IMR-90 (cell line): ENCODE data around the gene CALU. TPM values are rescaled to one million over a fixed set of nuclear protein-coding genes. Genes with fewer than 3 reads are reported as not detected.

Experiments
- ATAC-seq: fragments of 200-7000 bp; cut with Tn5 transposase; 2 replicates; pipeline ENCODE4 v1.9.1; 2020; ENCODE audit warnings: low read depth, mild to moderate bottlenecking, moderate library complexity
- BruUV-seq: library from RNA; stranded (reverse); fragments of 400-500 nt; replicated peaks from 2 replicates; lab custom pipeline; 2021; lab: Mats Ljungman, UMichigan
- CTCF ChIA-PET: fragments of 300-600 bp; formaldehyde crosslinking; extraction: SDS; loops from one replicate; lab custom pipeline; 2021; ENCODE audit warnings: antibody characterized with exemption; lab: Yijun Ruan, JAX
- POLR2A ChIA-PET: fragments of 300-600 bp; sonication (Branson Sonifier 250); formaldehyde crosslinking; loops from one replicate; lab custom pipeline; 2022; ENCODE audit warnings: antibody characterized with exemption; ENCODE audit not compliant: unreplicated experiment; lab: Charles Lee
- DNase-seq: peaks from one replicate; pipeline ENCODE4 v3.0.0; 2013
- H2AFZ ChIP-seq: replicated peaks from 2 replicates; pipeline ENCODE3; 2013; ENCODE audit warnings: low read length, mild to moderate bottlenecking; ENCODE audit not compliant: poor library complexity
- H2AK5ac ChIP-seq: 2 replicates; pipeline ENCODE4 v1.6.1; 2013; ENCODE audit warnings: low read depth, low read length, inconsistent platforms
- H2AK9ac ChIP-seq: replicated peaks from 2 replicates; pipeline ENCODE3; 2013; ENCODE audit warnings: mild to moderate bottlenecking, low read depth, low read length, moderate library complexity; ENCODE audit not compliant: poor library complexity
- H2BK120ac ChIP-seq: 2 replicates; pipeline ENCODE4 v1.6.1; 2013; ENCODE audit warnings: low read depth, low read length, inconsistent platforms
- H2BK15ac ChIP-seq: 3 replicates; pipeline ENCODE4 v1.6.1; 2013; ENCODE audit warnings: low read depth, low read length, inconsistent platforms
- H2BK20ac ChIP-seq: 2 replicates; pipeline ENCODE4 v1.6.1; 2013; ENCODE audit warnings: low read depth, mild to moderate bottlenecking, inconsistent platforms, low read length, moderate library complexity
- H2BK5ac ChIP-seq: 2 replicates; pipeline ENCODE4 v1.6.1; 2013; ENCODE audit warnings: mild to moderate bottlenecking, low read depth, low read length, inconsistent platforms; ENCODE audit not compliant: poor library complexity, severe bottlenecking
- H3K14ac ChIP-seq: replicated peaks from 2 replicates; pipeline ENCODE4 v1.6.1; 2013; ENCODE audit warnings: low read depth, low read length, inconsistent platforms
- H3K18ac ChIP-seq: 2 replicates; pipeline ENCODE4 v1.6.1; 2013; ENCODE audit warnings: low read depth, low read length, control low read depth
- H3K23ac ChIP-seq: 2 replicates; pipeline ENCODE4 v1.6.1; 2013; ENCODE audit warnings: low read depth, low read length, inconsistent platforms
- H3K27ac ChIP-seq: 2 replicates; pipeline ENCODE4 v1.5.1; 2013; ENCODE audit warnings: mild to moderate bottlenecking, control low read depth, low read length; ENCODE audit not compliant: insufficient read depth
- H3K27me3 ChIP-seq: 2 replicates; pipeline ENCODE4 v1.6.1; 2013; ENCODE audit warnings: low read length; ENCODE audit not compliant: control insufficient read depth, insufficient read depth
- H3K36me3 ChIP-seq: 2 replicates; pipeline ENCODE4 v1.6.1; 2013; ENCODE audit warnings: low read length, mixed read lengths; ENCODE audit not compliant: control insufficient read depth, insufficient read depth
- H3K4ac ChIP-seq: 2 replicates; pipeline ENCODE4 v1.6.1; 2013; ENCODE audit warnings: low read depth, low read length, inconsistent platforms
- H3K4me1 ChIP-seq: 2 replicates; pipeline ENCODE4 v1.6.1; 2013; ENCODE audit warnings: low read length, mixed read lengths; ENCODE audit not compliant: control insufficient read depth, insufficient read depth
- H3K4me2 ChIP-seq: 2 replicates; pipeline ENCODE4 v1.6.1; 2013; ENCODE audit warnings: low read depth, mild to moderate bottlenecking, control low read depth, low read length, moderate library complexity
- H3K4me3 ChIP-seq: 2 replicates; pipeline ENCODE4 v1.5.1; 2013; ENCODE audit warnings: low read depth, mild to moderate bottlenecking, control low read depth, low read length, moderate library complexity; ENCODE audit not compliant: insufficient read depth
- H3K56ac ChIP-seq: 2 replicates; pipeline ENCODE4 v1.6.1; 2013; ENCODE audit warnings: low read length, inconsistent platforms; ENCODE audit not compliant: insufficient read depth; ENCODE audit errors: extremely low read depth
- H3K79me1 ChIP-seq, 2 experiments: 2 replicates each; pipeline ENCODE4 v1.6.1; 2013; ENCODE audit warnings: low read length in 2 of 2, inconsistent platforms in 1 of 2, low read depth in 1 of 2
- H3K9ac ChIP-seq: 2 replicates; pipeline ENCODE4 v1.6.1; 2013; ENCODE audit warnings: low read depth, low read length, control low read depth
- H3K9me1 ChIP-seq: 2 replicates; pipeline ENCODE4 v1.6.1; 2013; ENCODE audit warnings: low read length, inconsistent platforms; ENCODE audit not compliant: insufficient read depth
- H3K9me3 ChIP-seq: 2 replicates; pipeline ENCODE4 v1.6.1; 2013; ENCODE audit warnings: low read length; ENCODE audit not compliant: control insufficient read depth, insufficient read depth
- H4K20me1 ChIP-seq: 2 replicates; pipeline ENCODE4 v1.6.1; 2013; ENCODE audit warnings: low read length, inconsistent platforms; ENCODE audit not compliant: insufficient read depth
- H4K5ac ChIP-seq: 2 replicates; pipeline ENCODE4 v1.6.1; 2013; ENCODE audit warnings: mild to moderate bottlenecking, low read depth, low read length, control low read depth
- H4K8ac ChIP-seq, 2 experiments: 2 replicates each; pipeline ENCODE4 v1.6.1; 2013; ENCODE audit warnings: low read depth in 2 of 2, low read length in 2 of 2, control low read depth in 1 of 2, inconsistent platforms in 1 of 2
- H4K91ac ChIP-seq: 2 replicates; pipeline ENCODE4 v1.6.1; 2013; ENCODE audit warnings: low read depth, low read length, inconsistent platforms; ENCODE audit not compliant: insufficient read depth
- BHLHE40 ChIP-seq: fragments of 150-350 bp; IDR thresholded peaks from 2 replicates; pipeline ENCODE4 v1.6.1; 2016; ENCODE audit warnings: mild to moderate bottlenecking, low read depth, low read length
- MAFK ChIP-seq: IDR thresholded peaks from 2 replicates; pipeline ENCODE4 v1.6.1; 2012; ENCODE audit warnings: low read depth, low read length, improper control_type of control experiment
- MXI1 ChIP-seq: IDR thresholded peaks from 2 replicates; pipeline ENCODE4 v1.6.1; 2012; ENCODE audit warnings: low read depth, mild to moderate bottlenecking, low read length, moderate library complexity, borderline replicate concordance
- NFE2L2 ChIP-seq: fragments of 150-350 bp; IDR thresholded peaks from 2 replicates; pipeline ENCODE4 v1.6.1; 2016; ENCODE audit warnings: low read depth, mild to moderate bottlenecking, low read length
- WGBS, 2 experiments: methylation state at CpG; one replicate each; pipeline versions ENCODE4 v1.1.5 to v1.1.7; 2013; ENCODE audit warnings: missing lambda C conversion rate in 2 of 2; ENCODE audit not compliant: insufficient read length in 1 of 2; ENCODE audit errors: extremely low coverage in 2 of 2; 5-methylcytosine and 5-hydroxymethylcytosine counted together
- dilution Hi-C: fragments of 300-500 bp; cut with HindIII; formaldehyde crosslinking; loops from one replicate; pipeline ENCODE4 v1.14.3; 2018; ENCODE audit warnings: low sequenced_read_pairs; ENCODE audit not compliant: unreplicated experiment
- in situ Hi-C: fragments of 300-500 bp; cut with MboI; formaldehyde crosslinking; loops from 3 replicates; pipeline ENCODE4 v1.14.3; 2019; ENCODE audit warnings: low sequenced_read_pairs, inconsistent platforms, mixed read lengths
- intact Hi-C: fragments of 100-400 bp; cut with micrococcal nuclease; formaldehyde crosslinking; loops from 2 replicates; pipeline ENCODE4 v1.10.0; 2022
- polyA plus RNA-seq, 3 experiments: library from polyadenylated mRNA; depleted of rRNA; stranded (reverse); fragments of >200 nt; gene quantifications; 2 replicates each; pipeline ENCODE4 v1.2.3, GENCODE V29; 2012; ENCODE audit warnings: low replicate concordance in 1 of 3
- total RNA-seq: library from RNA; depleted of rRNA; stranded (reverse); fragments of >200 nt; gene quantifications from 2 replicates; pipeline ENCODE4 v1.2.3, GENCODE V29; 2012
- TF ChIP-seq, protein P1 (sequence below): fragments of 150-350 bp; IDR thresholded peaks from 2 replicates; pipeline ENCODE4 v1.6.1; 2017; ENCODE audit warnings: mild to moderate bottlenecking, antibody characterized with exemption, low read length, low read depth

Gene CALU
- total and polyA plus RNA-seq, 2 of the 4 experiments (the other 2 are of a cell fraction): 421 to 525 TPM

DNA sequence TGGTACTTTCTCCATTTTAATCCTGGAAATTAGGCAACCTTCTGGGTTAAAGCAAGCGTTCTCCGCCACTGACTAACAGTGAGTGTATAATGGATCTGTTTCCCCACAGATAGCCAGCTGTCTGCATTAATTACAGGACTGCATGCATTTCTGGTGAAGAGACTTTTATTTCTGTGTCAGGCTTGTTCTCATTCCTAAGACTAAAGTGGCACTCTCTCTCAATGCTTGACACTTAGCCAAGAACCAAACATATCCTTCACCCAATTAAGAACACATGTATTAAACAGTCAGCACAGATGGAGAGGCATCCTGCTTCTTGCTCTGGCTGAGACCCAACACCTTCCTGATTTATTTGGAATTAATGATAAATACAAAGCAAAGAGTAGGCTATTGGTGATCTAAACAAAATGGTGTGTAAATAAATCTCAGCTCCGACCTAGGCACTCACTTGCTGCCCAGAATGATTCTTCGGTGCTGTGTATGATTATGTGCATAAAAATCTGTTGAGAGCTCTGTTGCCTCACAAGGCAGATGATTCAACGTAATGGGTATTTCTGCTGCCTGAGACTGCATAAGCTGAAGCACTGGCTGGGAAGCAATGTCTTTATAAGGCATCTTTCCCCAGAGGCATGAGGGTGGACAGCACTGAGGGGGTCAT, 16.8 kb downstream of the CALU start (continued):
- TF ChIP-seq, protein P1, sequence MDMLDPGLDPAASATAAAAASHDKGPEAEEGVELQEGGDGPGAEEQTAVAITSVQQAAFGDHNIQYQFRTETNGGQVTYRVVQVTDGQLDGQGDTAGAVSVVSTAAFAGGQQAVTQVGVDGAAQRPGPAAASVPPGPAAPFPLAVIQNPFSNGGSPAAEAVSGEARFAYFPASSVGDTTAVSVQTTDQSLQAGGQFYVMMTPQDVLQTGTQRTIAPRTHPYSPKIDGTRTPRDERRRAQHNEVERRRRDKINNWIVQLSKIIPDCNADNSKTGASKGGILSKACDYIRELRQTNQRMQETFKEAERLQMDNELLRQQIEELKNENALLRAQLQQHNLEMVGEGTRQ: no peak
- no peak for TF ChIP-seq MXI1

DNA sequence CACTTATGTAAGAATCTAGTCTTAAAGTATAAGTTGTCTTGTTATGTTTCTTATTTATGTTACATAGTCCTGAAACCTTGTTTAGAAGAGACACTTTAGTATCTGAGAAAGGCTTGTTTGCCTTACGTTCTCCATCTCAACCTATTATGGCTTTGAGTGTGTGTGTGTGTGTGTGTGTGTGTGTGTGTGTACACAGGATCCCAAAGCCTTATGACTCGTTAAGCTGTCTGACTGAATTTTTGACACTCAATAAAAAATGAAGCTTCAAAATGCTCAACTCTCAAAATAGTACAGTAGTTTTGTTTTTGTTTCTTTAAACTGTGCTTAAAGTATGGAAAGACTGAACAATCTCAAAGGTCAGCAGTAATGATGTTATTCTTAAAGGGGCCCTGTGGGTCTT, 18.0 kb downstream of the CALU start:
- Histone ChIP-seq H4K5ac (no peak overlapping the region), H2BK20ac (no peak overlapping the region), H4K91ac (no peak overlapping the region), H3K9me3 (no peaks in the 10 kb centered on the region), H3K14ac (no peak overlapping the region; the same call in 1 of the 2 replicates), H3K56ac (no peak overlapping the region), H4K8ac (no peak overlapping the region; a peak in 1 of 4 replicates), H3K79me1 (peaks cover 28 to 50% of the 10 kb centered on the region in 2 experiments), H2BK5ac (peak overlapping the region; percentile 85), H2AK5ac (peak overlapping the region; percentile 72; the same call in 1 of the 2 replicates), H3K18ac (no peak overlapping the region; the same call in 1 of the 2 replicates), H3K4me3 (no peak overlapping the region), H3K23ac (no peak overlapping the region), H3K4me1 (peaks cover 11% of the 10 kb centered on the region), H4K20me1 (peaks cover 75% of the 10 kb centered on the region), H2BK15ac (no peak overlapping the region), H3K9ac (no peak overlapping the region; the same call in 1 of the 2 replicates), H3K9me1 (peaks cover 9% of the 10 kb centered on the region), H3K4me2 (no peak overlapping the region), H3K36me3 (peaks cover 39% of the 10 kb centered on the region), H3K4ac (no peak overlapping the region), H3K27ac (no peak overlapping the region; the same call in 1 of the 2 replicates), H2AFZ (no peak overlapping the region), H2BK120ac (no peak overlapping the region), H3K27me3 (no peaks in the 10 kb centered on the region), H2AK9ac (no peak overlapping the region)
- ATAC-seq (no peak), DNase-seq (no peak)
- BruUV-seq: no TSS peak
- ChIA-PET POLR2A (interaction anchor here (0.5 to 0.6 kb wide), 2 partner anchors 19 to 223 kb away, joined by 3 read pairs; no protein-coding TSS in a partner anchor), CTCF (interaction anchor here (0.6 kb wide), 1 partner anchor 12 kb away, joined by 7 read pairs; no protein-coding TSS in a partner anchor)
- dilution Hi-C loops (no loop called here), intact Hi-C loops (loop anchor here (2.0 kb wide), 1 partner anchor 72 kb away; no protein-coding TSS in a partner anchor), in situ Hi-C loops (no loop called here)
- TF ChIP-seq BHLHE40 (no peak), MAFK (0 out of 2 replicates have a peak, but pooled peaks have one; percentile 13), NFE2L2 (no peak)
- WGBS, 2 experiments: no CpG with 5 or more reads among the region's 2 CpGs
